ENCODE results near the gene LRRK2.
"Not testable (repeated sequence)": the region's sequence is repeated elsewhere in the genome, so short reads cannot be mapped to it uniquely, and the experiment has no call there.

LRRK2 gene

DNA sequence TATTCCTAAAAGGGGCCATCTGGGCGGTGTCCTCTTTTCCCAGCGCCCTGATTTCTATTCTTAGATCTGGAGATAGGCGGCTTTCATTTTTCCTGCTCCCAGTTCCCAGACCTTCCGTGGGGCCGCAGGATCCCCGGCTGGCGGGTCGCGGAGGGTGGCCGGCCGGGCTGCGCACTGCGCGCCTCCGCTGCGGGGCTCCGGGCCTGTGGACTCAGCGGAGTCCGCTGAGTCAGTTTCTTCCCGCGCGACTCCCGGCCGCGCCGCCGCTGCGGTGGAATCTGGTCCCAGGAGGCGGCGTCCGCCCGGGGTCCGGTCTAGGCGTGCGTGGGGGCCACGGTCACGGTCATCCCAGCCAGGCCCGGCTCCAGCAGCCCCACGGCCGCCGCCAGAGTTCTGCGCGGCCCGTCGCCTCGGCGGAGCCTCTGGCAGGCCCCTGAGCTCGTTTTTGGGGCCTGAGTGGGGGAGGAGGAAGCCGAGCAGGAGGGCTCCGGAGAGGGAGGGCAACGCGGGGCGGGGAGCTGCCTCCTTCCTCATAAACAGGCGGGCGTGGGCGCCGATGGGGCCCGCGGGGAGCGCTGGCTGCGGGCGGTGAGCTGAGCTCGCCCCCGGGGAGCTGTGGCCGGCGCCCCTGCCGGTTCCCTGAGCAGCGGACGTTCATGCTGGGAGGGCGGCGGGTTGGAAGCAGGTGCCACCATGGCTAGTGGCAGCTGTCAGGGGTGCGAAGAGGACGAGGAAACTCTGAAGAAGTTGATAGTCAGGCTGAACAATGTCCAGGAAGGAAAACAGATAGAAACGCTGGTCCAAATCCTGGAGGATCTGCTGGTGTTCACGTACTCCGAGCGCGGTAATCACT is at the start of gene LRRK2:
LRRK2 (plus strand) TSS at position 559 of the 853 bp plus-strand sequence; CDS start at position 694, 135 bp downstream.
- peak; percentile 7 for DNase-seq

DNA sequence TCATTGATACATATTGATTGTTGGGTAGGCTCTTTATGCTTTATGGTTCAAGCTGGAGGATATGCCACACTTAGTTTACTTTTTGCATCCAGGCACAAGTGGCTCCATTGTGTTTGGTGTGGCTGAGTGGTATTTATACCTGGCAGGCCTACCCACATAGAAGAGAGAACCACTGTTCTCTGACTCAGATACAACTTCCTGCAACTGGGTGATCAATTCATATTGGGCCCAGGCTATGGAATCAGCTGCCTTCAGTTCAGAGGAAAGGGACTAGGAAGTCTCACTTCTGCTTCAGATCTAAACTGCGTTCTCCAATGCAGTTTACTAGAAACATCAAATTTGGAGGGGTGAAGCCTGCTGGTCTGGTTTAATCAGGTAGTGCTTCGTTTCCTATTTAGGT is 49.8 kb upstream of the LRRK2 start:
- no peak for DNase-seq

DNA sequence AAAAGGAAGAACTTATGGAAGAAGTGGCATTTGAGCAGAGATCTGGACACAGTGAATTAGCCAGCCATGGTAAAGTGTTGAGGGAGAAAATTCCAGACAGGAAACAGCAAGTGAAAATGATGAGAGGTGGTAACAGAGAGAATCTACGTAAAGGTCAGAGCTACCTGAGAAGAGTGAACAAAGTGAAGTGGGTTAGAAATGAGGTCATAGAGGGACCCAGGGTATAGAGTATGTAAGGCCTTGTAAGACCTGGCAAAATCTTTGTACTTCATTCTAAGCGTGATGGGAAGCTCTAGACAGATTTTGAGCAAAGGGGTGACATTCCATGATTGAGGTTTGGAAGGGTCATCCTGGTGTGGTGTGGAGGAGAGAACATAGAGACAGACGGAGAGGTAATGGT is 49.3 kb upstream of the LRRK2 start:
- DNase-seq, result no peak

DNA sequence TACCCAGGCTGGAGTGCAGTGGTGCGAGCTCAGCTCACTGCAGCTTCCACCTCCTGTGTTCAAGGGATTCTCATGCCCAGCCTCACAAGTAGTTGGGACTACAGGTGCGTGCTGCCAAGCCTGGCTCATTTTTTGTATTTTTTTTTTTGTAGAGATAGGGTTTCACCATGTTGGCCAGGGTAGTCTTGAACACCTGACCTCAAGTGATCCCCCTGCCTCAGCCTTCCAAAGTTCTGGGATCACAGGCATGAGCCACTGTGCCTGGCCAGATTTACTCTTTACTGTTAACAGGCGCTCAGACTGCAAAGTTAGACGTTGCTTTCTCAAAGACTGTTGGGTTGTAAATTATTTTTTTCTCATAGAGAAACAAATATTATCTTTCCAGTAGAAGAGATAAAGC is 46.1 kb upstream of the LRRK2 start:
- no peak for DNase-seq

DNA sequence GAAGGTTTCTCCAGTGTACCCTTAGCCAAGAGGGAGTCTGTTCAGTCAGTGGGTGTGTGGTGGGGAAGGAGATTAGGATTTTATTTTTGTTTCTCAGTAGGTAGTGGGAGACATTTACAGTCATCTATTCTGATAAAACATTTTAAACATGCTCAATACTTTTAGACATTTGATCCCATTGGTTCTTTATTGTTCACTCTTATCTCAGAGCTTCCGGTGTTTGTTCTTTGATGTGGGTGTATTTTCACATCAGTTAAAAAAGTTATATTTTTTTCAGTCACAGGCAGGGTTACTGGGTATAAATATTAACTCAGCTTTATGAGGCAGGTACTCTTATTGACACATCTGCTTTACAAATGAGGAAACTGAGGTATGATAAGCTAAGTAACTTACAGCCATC is 43.3 kb upstream of the LRRK2 start:
- no peak for DNase-seq

DNA sequence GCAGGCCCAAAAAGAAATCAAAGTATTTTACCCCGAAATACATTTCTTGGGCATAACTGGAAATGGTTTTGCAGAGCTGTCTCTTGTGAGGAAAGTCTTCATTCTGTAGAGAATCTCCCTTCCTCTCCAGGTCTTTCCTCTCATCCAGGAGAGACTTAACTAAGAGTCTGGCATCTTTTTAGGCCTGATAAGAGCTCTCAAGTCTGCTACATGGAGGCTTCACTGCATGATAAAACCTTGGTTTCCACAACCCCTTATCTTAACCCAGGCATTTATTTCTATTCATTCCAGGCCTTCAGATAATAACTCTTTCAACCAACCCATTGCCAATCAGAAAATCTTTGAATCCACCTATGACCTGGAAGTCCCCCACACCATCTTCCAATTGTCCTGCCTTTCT is 41.1 kb upstream of the LRRK2 start:
- DNase-seq, result no peak

DNA sequence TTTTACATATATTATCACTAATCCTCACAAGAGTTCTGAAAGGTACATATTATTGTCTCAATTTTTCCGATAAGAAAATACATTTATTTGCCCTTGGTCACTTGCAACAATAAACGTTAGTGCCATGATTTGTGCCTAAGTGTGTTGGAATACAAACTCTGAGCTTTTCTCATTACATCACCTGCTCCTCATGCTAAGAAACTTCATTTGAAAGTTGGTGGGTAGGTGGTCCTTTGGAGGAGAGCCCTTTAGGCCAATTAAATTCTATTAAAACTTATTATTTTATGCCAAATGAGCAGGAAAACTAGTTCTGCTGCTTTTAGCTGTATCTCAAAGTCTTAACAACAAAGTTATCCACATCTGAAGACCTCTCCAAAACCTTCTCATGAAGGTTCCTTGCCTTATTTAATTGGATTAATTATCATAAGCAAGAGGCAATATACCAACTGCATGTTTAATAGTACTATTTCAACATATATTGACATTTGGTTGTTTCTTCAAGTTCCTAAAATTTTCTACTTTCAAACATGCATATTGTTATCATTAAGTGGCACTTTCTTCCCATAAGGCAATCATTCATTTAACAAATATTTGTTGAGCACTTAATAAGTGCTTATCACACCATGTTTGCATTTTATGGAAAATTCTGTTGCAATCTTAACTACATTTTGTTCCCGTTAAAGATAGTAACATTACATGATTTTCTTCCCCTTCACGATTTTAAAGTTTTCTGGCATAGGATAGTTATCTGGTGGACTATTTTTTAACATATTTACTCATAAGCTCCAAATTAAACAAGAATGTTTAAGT is 40.1 kb upstream of the LRRK2 start:
- no peak for DNase-seq

DNA sequence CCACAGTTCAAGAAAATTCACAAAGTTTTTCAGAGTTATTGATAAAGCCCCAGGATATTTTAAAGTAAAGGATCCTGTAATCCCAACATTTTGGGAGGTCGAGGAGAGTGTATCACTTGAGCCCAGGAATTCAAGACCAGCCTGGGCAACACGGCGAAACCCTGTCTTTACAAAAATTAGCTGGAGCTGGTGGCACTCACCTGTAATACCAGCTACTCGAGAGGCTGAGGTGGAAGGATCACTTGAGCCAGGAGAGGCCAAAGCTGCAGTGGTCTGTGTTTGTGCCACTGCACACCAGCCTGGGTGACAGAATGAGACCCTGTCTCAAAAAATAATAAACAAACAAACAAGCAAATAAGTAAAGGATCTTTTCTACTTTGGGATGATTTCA is 39.5 kb upstream of the LRRK2 start:
- DNase-seq, result no peak

DNA sequence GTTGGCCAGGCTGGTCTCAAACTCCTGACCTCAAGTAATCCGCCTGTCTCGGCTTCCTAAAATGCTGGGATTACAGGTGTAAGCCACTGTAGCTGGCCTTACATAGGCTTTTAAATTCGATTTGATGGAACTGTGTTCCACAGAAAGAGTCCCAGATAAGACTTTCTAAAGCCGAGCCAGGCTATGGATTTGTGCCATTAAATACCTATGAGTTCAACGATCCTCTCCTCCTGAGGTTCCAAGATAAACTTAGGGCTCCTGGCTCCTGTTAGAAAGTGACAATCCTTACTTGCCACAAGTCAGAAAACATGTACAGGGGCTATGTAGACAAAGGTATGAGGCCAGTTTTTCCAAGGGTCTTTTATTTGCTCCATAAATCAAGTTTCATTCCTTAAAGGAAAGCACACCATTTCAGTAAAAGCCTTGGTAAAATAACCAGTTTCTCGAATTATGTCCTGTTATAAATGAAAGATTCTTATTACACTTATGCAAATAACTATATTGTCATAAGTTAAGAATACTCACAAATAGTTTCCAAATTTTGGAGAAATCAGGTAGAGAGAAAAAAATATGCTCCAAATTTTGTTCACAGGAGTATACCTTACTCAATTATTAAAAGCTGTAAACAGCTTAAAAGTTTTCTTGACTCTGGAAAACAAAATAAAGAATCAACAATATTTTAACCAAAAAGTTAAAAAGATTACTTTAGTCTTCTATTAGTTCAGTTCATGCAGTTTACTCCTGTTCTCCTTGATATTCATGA is 36.1 kb upstream of the LRRK2 start:
- no peak for DNase-seq

DNA sequence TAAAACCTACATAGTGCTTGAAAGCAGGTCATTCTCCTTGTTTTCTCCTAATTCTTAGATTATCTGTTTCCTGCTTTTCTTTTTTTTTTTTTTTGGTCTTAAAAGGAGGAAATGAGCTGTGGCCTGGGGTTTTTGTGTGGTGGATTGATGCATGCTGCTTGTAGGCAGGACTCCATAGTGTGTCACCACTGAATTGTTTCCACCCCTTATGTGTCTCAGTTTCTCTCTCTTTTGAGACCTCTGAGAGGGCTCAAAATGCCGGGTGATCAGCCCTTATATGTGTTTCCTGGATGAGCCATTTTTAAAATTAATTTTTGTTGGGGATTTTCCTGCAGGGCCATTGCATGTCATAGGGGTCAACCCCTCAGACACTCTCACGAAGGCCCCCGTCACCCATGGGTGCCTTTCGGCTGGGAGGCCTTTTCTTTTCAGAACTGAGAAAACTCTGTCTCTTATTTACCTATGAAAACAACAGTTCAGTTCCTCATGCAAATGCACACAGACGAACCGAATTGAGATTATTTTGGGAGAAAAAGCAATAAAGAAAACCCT is 32.0 kb upstream of the LRRK2 start:
- DNase-seq, result no peak

DNA sequence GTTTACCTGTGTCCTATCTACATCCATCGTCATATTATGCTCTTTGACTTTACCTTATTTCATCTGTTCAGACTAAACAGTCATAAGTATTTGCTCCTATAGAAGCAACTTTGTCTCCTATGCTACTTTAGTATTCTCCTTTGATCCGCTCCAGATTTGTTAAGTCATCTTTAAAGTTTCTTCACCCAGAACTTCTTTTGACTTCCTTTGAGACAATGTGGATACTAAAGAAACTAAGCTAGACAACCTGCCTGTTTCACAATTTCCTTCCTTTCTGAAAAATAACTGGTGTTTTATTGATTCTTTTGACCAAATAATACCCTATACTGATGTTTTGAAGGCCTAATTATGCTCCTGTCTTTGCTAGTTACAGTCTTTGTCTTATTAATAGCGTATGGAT is 30.0 kb upstream of the LRRK2 start:
- DNase-seq, result no peak

DNA sequence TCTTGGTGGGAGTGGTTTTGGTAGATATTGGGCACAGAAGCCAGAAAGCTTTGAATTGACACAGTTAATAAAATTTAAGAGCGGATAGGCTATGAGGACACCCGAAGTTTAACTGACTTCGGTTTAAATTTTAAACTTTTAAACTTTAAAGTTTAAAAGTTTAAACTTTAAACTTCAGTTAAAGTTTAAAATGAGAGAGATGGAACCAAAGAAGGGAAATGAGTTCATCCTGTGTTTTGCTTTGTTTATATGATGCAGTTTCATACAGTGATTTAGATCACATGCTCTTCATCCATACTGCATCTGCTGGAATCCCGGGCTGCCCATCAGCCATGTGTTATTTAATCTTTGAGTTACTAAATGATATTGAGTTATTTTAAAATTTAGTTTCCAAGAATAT is 27.2 kb upstream of the LRRK2 start:
- no peak for DNase-seq

DNA sequence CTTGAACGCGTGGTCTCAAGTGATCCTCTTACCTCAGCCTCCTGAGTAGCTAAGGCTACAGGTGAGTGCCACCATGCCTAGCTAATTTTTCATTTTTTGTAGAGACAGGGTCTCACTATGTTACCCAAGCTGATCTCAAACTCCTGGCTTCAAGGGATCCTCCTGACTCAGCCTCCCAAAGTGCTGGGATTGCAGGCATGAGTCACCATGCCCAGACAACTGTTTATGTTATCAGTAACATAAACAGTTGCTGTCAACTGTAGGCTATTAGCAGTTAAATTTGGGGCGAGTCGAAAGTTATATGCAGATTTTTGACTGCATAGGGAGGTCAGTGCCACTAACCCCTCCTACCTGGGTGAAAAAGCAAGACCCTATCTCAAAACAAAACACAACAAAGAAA is 26.2 kb upstream of the LRRK2 start:
- no peak for DNase-seq

DNA sequence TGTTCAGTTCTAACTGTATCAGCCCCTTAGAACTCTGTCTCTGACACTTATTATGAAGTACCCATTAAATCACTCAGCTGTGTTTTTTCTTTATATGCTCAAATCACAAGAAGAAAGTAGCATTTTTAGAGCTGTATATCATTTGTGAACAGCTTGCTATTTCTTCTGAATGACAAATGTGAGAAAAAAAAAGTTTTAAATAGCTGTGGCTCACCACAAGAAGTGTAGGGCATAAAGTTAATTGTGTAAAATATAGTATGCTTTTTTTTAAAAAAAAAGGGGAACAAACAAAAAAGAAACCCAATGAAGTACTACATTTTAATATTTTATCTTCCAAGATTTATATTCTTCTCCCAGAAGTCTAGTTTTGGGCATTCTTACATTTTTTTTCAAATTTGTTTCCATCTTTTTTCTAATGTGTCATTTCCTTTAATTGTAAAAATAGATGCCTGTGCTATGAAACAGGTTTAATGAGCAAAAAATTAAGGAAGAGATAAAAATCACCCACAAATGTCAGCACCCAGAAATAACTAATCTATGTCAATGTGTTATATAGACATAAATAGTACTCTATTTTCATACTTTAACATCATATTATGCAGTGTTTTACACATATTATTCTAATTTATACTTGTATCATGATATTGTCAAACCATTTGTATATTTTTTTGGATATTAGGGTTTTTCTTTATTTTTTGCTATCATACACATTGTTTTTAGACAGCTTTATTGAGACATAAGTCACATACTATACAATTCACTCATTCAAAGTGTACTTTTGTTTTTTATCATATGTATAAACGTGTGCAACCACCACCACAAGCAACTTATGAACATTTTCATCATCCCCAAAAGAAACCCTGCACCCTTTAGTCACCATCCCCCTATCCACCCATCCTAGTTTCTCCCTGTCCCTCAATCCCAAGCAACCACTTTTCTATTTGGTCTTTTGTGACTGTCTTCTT is 22.4 kb upstream of the LRRK2 start:
- DNase-seq, result no peak

DNA sequence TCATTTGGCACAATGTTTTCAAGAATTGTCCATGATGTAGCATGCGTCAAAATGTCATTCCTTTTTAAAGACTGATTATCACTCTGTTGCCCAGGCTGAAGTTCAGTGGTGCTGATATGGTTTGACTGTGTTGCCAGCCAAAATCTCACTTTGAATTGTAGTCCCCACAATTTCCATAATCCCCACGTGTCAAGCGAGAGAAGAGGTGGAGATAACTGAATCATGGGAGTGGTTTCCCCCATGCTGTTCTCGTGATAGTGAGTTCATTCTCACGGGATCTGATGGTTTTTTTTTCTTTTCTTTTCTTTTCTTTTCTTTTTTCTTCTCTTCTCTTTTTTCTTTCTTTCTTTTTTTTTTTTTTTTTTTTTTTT is 21.8 kb upstream of the LRRK2 start:
- DNase-seq, result no peak

DNA sequence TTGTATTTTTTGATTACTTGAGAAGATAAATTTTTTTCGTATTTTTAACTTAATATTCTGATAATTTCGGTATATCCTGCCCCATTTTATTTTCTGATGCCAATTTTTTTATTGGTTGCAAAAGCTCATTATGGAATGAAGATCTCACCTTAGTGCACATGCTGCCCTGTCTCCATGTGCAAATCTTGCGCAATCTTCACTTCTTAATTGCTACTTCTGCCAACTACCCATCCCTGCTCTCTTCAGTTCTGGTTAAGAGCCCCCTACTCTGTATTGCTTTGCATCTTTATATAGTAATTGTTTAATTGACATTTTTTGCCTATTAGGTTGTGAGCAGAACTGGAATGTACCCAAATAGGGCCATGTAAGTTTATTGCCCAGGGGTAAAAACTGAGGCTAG is 20.5 kb upstream of the LRRK2 start:
- DNase-seq, result no peak

DNA sequence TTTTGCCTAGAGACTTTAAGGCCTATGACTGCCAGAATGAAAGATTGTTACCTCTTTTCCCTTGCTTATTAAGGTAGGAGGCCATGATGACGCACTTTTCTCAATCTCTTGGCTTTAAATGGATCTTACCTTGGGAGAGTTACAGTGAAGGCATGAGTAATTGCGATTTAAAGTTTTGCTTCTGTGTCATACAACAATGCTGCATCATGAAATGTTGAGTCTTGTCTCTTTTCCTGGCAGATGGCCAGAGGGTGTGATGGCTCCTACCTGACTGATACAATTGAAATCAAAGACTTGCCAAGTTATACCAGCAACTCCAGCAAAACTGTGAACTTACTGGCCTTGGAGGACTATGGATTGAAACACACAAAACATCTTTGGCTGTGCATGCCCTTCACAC is 17.2 kb upstream of the LRRK2 start:
- DNase-seq, result no peak

DNA sequence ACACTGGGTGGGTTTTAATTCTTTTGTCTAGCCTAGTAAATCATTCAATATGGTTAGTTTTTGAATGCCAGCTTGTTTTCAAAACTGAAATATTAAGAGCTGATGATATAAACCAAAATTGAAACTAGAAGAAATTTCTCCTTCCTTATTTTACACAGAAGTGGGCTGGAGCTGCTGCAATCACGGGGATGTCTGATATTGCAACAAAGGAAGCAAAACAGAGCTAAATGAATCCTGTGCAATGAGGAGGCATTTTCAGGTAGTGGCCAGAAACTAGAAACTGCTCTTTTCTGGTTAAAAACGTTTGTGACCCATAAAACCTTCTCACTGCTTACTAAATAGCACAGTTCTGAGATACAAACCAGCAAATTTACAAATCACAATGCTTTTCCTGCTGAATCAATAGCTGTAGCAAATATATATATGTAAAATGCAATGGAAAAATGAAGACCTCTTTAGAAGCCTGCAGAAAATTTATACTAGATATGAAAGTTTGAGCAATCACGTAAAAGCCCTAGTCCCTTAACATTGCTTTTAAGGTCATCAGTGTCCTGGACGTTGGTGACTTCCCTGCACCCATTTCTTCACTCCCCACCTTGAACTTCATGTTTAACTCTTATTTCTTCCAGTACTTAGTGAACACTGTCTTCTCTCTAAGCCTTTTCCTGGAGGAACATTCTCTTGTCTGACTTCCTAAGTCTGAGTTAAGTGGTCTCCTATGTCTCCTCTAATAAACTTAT is 15.9 kb upstream of the LRRK2 start:
- DNase-seq, result no peak

DNA sequence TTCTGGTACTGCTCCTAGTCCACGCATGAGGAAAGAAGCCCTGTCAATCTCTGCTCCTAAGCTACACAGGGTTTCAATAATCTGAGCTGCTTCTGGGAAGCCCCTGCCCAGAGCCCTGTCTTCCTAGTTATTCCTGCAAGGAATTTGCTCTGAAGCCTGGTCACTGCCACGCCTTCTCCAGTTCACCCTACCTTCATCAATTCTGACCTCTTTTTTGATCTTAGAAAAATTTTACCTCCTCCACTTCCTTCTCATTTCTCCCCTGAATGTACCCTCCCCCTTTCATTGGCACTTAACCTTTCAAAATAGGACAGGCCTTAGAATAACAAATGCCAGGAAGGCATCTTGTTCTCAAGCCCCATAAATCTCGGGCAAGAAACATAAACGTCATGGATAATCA is 14.9 kb upstream of the LRRK2 start:
- DNase-seq, result no peak

DNA sequence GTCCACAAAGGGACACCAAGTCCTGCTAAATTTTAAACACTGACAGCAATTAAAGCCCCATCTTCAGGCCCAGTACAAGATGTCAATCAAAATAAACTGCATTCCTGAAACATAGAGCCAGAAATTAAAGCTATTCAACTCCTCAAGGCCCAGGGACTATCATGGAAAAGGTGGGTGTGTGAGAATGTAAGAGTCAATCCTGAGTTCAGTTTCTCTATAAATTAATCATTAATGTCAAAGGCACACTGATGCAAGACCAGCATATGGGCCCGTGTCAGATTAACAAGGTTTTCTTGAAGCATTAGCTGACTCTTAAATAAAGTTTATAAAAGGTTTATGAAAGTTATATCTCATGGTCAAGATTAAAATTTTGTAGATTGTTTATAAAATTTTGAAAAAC is 13.6 kb upstream of the LRRK2 start:
- not testable (repeated sequence) for DNase-seq

DNA sequence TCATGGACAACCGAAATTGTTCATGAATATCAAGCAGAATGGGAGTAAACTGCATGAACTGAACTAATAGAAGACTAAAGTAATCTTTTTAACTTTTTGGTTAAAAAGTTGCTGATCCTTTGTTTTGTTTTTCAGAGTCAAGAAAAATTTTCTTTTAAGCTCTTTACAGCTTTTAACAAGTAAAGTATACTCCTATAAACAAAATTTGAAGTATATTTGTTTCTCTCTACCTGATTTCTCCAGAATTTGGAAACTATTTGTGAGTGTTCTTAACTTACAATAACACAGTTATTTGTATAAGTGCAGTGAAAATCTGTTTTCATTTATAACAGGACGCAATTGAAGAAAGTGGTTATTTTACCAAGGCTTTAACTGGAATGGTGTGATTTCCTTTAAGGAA is 12.2 kb upstream of the LRRK2 start:
- DNase-seq, result no peak
